ENCODE results near the gene NFX1.

GRCh38 chr9:33287087-33287490 lies 3.2 kb upstream of the NFX1 start:
- no peak for TF ChIP-seq ZNF280B (CRISPR knock-in tag; IDR thresholded peaks at IDR 0.05)
- no peak for TF ChIP-seq SMARCC2 (IDR thresholded peaks at IDR 0.05; ENCODE audit: low read depth)
- no peak for TF ChIP-seq ZNF121 (CRISPR knock-in tag; conservative IDR thresholded peaks at IDR 0.05)
- no peak for TF ChIP-seq ATF7 (IDR thresholded peaks at IDR 0.05)
- TF ChIP-seq GATAD2B (IDR thresholded peaks at IDR 0.05; ENCODE audit: borderline replicate concordance): no peak
- TF ChIP-seq REST (IDR thresholded peaks at IDR 0.05; ENCODE audit: borderline replicate concordance): peak; percentile 20; the same call in 1 of the 2 replicates
- no peak for TF ChIP-seq REST (CRISPR knock-in tag; IDR thresholded peaks at IDR 0.05; ENCODE audit: low read depth)
- TF ChIP-seq, protein P1, sequence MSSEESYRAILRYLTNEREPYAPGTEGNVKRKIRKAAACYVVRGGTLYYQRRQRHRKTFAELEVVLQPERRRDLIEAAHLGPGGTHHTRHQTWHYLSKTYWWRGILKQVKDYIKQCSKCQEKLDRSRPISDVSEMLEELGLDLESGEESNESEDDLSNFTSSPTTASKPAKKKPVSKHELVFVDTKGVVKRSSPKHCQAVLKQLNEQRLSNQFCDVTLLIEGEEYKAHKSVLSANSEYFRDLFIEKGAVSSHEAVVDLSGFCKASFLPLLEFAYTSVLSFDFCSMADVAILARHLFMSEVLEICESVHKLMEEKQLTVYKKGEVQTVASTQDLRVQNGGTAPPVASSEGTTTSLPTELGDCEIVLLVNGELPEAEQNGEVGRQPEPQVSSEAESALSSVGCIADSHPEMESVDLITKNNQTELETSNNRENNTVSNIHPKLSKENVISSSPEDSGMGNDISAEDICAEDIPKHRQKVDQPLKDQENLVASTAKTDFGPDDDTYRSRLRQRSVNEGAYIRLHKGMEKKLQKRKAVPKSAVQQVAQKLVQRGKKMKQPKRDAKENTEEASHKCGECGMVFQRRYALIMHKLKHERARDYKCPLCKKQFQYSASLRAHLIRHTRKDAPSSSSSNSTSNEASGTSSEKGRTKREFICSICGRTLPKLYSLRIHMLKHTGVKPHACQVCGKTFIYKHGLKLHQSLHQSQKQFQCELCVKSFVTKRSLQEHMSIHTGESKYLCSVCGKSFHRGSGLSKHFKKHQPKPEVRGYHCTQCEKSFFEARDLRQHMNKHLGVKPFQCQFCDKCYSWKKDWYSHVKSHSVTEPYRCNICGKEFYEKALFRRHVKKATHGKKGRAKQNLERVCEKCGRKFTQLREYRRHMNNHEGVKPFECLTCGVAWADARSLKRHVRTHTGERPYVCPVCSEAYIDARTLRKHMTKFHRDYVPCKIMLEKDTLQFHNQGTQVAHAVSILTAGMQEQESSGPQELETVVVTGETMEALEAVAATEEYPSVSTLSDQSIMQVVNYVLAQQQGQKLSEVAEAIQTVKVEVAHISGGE (CRISPR knock-in tag; IDR thresholded peaks at IDR 0.05): no peak
- peak; percentile 45 to 49 for TF ChIP-seq RAD21 (CRISPR knock-in tag; conservative IDR thresholded peaks at IDR 0.05 in 1 of 2, IDR thresholded peaks at IDR 0.05 in 1 of 2)
- TF ChIP-seq, protein P2, sequence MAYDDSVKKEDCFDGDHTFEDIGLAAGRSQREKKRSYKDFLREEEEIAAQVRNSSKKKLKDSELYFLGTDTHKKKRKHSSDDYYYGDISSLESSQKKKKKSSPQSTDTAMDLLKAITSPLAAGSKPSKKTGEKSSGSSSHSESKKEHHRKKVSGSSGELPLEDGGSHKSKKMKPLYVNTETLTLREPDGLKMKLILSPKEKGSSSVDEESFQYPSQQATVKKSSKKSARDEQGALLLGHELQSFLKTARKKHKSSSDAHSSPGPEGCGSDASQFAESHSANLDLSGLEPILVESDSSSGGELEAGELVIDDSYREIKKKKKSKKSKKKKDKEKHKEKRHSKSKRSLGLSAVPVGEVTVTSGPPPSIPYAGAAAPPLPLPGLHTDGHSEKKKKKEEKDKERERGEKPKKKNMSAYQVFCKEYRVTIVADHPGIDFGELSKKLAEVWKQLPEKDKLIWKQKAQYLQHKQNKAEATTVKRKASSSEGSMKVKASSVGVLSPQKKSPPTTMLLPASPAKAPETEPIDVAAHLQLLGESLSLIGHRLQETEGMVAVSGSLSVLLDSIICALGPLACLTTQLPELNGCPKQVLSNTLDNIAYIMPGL (CRISPR knock-in tag; IDR thresholded peaks at IDR 0.05): no peak
- TF ChIP-seq, protein P3, sequence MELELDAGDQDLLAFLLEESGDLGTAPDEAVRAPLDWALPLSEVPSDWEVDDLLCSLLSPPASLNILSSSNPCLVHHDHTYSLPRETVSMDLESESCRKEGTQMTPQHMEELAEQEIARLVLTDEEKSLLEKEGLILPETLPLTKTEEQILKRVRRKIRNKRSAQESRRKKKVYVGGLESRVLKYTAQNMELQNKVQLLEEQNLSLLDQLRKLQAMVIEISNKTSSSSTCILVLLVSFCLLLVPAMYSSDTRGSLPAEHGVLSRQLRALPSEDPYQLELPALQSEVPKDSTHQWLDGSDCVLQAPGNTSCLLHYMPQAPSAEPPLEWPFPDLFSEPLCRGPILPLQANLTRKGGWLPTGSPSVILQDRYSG (tag; conservative IDR thresholded peaks at IDR 0.05; ENCODE audit: low read depth): no peak
- TF ChIP-seq, protein P4, sequence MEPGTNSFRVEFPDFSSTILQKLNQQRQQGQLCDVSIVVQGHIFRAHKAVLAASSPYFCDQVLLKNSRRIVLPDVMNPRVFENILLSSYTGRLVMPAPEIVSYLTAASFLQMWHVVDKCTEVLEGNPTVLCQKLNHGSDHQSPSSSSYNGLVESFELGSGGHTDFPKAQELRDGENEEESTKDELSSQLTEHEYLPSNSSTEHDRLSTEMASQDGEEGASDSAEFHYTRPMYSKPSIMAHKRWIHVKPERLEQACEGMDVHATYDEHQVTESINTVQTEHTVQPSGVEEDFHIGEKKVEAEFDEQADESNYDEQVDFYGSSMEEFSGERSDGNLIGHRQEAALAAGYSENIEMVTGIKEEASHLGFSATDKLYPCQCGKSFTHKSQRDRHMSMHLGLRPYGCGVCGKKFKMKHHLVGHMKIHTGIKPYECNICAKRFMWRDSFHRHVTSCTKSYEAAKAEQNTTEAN (CRISPR knock-in tag; IDR thresholded peaks at IDR 0.05): no peak
- TF ChIP-seq CREM (IDR thresholded peaks at IDR 0.05; ENCODE audit: low read depth): no peak

Data from K562 (cell line).